T-helper 22 cell (primary cell): ENCODE data around the gene HIVEP1.
"Not testable (repeated sequence)": the region's sequence is repeated elsewhere in the genome, so short reads cannot be mapped to it uniquely, and the experiment has no call there.

ENCODE experiments used
- DNase-seq: peaks from one replicate; pipeline ENCODE4 v3.0.0-alpha.2; 2020; ENCODE audit warnings: low read depth

Gene HIVEP1

DNA sequence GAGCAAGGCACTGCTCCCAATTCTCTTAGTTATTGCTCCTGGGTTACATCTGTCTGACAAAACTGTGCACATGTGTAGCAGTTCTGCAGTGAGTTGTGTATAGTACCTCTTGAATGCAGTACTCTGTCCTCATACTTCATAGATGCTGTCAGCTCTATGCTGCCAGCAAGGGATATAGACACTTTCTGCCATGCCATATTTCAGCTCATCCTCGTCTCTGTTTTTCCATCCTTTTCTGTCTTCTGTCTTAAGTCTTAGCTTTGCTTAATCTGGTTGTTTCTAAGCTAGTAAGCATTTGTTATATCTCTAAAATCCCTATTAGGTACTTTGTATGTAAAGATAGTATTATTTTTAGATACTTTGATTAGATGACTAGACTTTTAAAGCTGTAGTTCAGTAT, 76.4 kb downstream of the HIVEP1 start:
- DNase-seq, result no peak

DNA sequence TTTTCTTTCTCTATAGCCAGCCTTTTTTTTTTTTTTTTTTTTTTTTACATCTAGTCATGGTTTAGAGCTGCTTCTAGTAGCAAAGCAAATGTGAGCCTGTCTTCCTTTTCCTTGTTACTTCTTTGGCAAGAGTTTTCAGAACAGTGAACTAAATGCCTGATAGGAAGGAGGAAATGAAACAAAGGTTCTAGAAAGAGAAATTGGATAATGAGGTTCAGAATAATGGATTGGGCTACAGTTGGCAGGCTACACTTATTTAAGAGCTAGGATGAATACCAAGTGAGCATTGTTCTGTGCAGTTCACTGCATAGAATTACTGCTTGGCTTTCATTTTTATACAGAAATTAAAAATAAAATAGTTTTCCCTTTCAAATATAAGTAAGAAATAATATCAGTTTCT, 78.6 kb downstream of the HIVEP1 start:
- DNase-seq, result no peak

DNA sequence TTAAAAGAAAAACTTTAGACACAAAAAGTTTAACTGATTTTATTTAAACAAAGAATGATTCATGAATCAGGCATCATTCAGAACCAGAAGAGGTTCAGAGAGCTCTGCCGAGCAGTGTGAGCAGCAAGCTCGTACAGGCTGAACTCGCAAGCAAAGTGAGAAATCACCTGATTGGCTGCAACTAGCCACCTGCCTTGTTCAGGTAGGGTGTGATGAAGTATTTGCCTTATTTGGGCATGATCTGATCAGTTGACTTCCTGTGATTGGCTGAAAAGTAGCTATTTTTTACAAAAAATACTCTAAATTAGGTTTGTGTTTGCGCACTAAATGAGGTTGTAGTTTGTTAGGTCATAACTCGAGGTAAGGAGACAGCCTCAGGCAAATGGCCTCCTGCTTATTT, 80.7 kb downstream of the HIVEP1 start:
- DNase-seq, result no peak

DNA sequence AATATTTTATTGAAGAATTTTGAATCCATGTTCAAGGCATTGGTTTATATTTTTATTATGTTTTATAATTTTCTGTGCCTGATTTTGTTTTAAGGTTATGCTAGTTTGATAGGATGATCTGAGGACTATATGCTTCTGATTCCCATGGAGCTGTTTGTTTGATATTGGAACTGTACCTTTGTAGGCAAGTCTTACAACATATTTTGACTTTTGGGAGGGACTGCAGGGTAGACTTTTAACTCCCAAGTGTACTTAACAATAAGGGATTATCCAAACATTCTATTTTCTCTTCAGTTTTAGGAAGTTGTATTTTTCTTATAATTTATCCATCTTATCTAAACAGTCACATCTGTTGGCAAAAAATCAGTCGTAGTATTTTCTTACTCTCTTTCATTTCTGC, 82.6 kb downstream of the HIVEP1 start:
- DNase-seq, result no peak

DNA sequence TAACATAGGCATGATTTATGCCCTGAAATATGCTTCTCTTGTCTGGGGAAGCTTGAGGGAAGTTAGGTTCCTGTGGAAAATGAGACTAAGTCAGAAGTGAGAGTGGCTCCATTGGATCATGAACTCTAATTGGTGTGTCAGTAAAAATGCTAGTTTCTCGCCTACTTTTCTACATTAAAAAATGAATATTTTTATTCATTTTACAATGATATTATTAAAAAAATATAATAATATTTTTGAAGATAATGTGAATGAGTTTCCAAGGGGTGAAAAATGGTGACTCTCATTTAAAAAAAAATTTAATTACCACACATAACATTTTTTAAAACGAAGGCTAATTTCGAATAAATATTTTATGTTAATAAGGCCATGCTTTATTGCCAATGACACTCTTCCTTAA, 84.2 kb downstream of the HIVEP1 start:
- no peak for DNase-seq

DNA sequence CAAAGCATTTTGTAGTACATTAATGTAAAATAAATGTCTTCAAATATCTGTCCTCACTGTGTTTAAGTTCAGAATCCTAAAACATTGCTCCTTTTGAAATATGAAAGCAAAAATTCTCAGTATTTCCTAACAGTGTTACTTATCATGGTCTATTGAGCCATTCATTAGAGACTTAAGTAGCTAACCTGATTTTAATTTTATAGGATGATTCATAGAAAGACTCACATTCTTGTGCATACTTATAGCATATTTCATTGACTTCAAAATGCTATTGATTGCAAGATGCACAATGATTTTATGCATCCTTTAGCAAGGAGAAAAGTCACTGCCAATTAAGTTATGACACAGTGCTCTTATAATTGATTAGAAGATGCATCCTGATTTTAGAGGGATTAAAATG, 85.7 kb downstream of the HIVEP1 start:
- no peak for DNase-seq

DNA sequence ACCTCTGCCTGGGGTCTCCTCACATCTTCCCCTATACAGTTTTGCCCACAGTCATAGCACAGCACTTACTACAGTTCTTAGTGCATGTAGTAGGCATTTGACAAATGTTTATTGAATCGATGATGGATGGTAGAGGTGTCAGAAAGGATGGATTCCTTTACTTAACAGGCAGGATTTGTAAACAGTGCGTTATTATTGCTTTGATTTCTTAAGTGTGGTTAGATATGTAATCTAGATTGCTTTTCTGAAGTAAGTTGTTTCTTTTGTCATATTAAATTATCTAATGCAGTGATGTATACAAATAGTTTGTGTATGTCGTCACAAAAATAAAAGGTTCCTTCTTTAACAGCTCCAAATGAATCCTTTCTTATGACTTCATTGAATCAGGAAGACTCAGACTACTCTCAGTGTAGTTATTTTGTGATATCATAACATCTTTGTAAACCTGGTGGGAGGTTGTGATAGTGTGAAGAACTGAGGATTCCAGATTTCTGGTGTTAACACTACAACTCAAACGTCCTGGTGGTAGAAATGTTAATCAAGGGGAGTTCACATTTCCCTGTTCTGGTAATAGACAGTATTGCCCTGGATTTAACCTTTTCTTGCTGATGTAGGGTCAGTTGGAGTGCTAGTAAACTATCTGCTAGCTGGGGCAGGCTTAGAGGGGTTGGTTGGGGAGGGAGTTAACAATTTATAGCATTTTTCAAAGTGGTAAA, 87.7 kb downstream of the HIVEP1 start:
- DNase-seq, result no peak

DNA sequence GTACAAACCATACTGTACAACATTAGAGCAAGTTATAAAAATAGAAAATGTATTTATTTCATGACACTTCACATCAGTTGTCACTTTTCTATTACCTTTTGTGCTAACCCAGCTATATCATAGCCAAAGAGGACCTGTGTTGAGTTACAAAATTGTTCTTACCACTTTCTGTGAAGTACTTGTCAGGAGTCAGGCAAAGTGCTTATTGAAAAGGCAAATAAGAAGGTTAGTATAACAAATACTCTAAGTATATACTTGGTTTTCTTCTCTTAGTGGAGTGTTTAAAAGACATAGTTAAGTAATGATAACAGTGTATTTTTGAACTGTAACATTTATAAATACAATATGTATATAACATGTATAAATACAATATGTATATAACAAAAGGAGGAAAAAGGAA, 88.9 kb downstream of the HIVEP1 start:
- no peak for DNase-seq

DNA sequence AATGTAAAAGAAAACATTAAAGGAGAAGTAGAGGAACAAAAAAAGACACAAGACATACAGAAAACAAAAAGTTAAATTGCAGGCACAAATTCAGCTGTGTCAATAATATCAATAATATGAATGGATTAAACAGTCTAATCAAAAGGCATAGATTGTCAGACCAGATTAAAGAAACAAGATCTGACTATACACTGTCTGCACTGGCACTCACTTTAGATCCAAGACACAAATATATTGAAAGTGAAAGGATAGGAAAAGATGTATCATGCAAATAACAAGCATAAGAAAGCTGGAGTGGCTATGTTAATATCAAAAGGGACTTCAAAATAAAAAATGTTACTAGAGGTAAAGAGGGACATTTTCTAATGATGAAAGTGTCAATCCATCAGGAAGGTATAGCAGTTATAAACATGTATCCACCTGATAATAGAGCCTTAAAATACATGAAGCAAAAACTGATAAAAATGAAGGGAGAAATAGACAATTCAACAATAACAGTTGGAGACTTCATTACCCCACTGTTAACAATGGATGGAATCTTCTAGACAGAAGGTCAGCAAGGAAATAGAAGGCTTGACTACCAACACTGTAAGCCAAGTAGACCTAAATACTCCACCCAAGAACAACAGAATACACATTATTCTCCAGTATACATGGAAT, 89.7 kb downstream of the HIVEP1 start:
- no peak for DNase-seq

DNA sequence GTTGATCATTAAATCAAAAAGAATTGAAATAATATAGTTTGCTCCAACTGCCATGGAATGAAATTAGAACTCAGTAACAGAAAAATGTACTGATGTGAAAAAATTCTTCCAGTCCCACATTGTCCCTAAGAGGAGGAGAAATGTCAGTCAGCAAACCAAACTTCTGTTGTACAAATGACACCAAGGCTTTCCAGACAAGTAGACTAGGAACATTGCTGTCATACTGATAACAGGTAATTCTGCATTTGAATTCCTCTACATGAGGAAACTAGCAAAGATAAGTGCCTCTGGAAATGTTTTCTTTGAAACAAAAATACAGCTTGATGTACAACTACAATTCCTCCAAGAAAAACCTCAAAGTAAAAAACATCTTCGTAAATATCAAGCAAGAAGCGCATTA, 90.2 kb downstream of the HIVEP1 start:
- DNase-seq, result no peak

DNA sequence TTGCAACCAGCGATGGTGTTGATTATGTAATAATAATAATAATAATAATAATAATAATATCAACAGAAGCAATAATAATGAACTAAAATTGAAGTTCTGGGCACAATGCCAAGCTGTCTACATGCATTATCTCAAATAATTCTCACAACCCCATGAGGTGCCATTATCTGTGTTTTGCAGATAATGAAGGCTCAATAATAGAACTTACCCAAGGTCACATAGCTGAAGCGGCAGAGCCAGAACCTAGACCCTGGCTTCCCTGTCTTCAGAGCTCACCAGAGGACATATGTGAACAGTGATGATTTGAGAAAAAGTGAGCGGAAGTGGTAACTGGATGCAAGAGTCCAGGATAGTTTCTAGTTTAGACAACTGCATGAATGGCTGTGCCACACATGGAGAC, 91.0 kb downstream of the HIVEP1 start:
- DNase-seq, result no peak

DNA sequence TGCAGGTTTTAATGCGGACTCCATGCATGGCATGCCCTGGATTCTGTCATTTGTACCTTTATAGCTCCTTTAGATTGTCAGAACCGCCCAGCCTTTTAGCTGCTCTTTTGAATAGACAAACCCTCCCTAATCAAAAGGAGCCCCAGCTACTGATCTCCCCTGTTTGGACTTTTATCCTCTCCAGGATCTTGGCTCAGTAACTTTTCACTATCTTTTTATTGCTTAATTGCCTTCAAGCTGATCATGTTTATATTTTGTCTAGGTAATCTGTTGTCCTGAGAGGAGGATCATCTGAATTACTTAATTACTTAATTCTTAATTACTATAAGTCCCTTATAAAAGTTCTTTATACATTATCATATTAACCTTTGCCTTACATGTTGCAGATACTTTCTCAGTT, 93.2 kb downstream of the HIVEP1 start:
- DNase-seq, result no peak

DNA sequence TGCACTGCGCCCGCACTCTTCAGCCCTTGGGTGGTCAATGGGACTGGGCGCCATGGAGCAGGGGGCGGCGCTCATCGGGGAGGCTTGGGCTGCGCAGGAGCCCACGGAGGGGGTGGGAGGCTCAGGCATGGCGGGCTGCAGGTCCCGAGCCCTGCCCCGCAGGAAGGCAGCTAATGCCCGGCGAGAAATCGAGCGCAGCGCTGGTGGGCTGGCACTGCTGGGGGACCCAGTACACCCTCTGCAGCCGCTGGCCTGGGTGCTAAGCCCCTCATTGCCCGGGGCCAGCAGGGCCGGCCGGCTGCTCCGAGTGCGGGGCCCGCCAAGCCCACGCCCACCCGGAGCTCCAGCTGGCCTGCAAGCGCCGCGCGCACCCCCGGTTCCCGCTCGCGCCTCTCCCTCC, 96.3 kb downstream of the HIVEP1 start:
- not testable (repeated sequence) for DNase-seq

DNA sequence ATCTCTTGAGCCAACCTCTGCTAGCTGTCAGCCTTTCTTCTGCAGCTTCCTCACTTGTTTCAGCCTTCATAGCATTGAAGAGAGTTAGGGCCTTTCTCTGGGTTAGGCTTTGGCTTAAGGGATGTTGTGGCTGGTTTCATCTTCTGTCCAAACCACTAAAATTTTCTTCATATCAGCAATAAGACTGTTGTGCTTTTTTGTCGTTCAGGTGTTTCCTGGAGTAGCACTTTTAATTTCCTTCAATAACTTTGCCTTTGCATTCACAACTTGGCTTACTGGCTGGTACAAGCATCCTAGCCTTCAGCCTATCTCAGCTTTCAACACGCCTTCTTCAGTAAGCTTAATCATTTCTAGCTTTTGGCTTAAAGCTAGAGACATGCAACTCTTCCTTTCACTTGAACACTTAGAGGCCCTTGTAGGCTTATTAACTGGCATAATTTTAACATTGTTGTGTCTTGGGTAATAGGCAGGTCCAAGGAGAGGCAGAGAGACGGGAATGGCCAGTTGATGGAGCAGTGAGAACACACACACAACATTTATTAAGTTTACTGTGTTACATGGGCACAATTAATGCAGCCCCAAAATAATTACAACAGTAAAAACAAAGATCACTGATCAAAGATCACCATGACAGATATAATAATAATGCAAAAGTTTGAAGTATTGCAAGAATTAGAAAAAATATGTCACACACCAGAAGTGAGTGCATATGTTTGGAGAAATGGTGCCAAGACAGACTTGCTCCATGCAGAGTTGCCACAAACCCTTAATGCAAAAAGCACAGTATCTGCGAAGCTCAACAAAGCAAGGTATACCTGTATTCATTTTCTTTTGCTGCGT, 98.6 kb downstream of the HIVEP1 start:
- no peak for DNase-seq

DNA sequence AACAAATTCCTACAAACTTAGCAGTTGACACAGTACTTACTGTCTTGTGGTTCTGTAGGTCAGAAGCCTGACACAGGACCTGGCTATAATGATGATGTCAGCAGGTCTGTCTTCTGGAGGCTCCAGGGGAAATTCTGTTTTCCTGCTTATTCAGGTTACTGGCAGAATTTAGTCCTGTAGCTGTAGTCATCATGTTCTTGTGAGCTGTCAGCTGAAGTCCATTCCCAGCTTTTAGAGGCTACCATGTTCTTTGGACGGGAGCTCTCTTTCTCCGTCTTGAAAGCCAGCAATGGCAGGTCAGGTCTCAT, 99.2 kb downstream of the HIVEP1 start:
- DNase-seq, result no peak

DNA sequence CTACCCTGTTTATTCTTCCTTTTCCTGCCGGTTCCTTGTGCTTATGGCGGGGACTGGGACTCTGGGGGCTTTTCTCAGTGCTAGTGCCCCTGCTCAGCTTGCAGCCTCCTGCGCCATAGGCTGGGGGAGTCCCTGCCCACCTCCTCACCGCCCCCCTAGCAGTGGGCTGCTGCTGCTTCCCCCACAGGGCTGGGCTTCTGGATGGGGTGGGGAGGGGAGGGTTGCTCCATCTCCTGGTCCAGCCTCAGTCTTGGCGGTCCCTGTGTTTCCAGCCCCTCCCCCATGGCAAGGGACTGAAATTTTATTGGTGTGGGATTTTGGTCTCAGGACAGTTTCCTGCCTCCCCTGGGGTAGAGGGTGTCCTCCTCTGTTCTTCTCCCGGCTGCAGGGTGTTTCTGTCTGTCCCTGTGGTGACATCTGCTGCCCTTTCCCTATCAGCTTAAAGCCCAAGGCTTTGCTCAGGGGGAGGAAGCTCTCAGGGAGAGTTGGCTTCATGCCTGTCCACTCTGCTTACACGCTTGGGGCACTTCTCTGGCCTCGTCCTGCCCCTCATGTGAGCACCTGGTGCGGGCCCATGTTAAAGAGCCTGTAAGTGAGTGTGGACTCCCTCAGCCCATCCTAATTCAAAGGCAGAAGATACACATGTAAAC, 100.6 kb downstream of the HIVEP1 start:
- DNase-seq, result no peak

DNA sequence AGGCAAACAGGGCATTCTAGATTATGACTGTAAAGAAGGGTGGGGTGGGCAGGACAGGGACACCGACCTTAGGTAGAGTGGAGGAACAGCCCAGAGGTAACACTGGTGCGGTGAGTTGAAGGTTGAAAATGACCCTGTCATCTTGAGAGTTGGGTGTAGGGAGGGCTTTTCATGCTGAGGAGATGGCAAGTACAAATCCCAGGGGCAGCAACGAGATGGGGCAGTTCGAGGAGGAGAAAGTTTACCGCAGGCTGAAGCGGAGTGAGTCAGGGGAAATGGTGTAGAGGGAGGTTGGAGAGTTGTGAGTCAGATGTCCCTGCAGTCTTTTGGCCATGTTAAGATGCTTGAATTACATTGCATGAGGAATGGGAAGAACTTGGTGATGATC, 101.1 kb downstream of the HIVEP1 start:
- DNase-seq, result no peak

DNA sequence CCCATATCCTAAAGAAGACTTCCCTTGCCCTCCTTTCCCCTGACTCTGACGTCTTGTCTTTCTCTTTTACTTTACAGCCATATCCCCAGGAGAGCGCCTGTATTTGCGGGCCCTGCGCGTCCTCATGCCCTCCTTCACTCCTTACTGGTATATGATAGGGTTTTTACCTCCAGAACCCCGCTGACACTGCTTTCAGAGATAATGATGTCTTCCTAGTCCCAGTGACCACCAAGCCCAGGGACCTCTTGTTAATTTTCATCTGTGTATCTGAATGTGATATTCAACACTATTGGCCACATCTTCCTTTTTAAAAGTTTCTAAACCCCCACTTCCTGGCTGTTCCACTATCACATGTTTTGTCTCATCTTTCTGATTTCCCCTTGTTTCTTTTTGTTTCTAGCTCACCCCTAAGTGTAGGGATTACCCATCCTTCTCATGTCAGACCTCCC, 102.0 kb downstream of the HIVEP1 start:
- no peak for DNase-seq

DNA sequence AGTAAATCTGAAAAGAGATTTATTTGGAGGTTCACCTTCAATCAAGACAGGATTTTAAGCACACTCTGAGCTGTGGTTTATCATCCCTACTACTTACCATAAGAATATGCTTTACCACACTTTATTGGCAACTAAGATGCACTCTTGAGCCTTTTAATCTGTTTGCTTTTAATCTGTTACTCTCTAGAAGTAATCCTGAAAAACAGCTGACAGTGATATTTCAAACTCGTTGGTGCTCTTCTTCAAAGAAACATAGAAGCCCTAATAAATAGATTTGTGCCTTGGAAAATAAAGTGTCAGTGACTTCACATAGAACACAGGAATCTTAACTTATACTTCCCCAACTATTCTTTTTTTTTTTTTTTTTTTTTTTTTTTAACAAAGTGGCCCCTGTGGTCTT, 102.9 kb downstream of the HIVEP1 start:
- no peak for DNase-seq

DNA sequence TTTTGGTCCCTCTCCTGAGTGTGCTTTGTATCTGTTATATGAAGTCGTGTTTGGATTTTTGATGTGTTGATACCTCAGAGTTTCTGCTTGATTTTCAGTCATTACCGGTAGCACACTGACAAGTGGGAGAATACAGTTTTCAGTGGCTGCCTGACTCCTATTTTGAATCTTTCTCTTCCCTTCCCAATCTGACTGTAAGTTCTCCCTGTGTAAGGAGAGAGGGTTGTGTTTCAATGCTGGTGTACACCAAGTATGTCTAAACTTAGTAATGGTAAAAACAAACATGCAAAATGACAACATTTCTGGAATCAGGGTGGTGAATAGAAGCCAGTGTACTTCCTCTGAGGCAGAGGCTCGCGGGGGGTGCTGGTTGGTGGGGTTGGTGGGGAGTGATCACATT, 103.4 kb downstream of the HIVEP1 start:
- no peak for DNase-seq

DNA sequence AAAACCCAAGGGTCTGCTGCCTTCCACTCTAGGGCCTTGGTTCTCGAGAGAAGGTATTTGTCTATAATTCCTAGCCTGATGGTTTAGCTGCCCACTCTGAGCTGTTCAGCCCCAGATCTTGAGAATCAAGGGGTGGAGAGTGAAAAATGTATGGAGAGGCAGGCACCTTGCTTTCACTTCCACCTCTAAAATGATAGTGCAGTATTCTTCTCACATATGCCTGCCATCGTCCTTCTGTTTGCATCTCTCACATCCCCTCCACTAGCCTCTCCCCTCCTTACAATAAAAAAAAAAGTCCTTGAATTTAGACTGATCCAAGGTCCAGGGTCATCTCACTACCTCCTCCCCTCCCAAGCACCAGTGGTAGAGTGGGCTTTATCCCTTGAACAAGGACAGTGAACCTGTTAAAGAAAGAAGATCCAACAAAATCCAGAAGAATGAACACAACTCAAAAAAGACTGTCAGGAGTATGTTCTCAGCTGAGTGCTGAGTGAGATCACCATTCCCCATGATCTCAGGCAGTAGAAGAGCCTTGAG, 104.2 kb downstream of the HIVEP1 start:
- no peak for DNase-seq

DNA sequence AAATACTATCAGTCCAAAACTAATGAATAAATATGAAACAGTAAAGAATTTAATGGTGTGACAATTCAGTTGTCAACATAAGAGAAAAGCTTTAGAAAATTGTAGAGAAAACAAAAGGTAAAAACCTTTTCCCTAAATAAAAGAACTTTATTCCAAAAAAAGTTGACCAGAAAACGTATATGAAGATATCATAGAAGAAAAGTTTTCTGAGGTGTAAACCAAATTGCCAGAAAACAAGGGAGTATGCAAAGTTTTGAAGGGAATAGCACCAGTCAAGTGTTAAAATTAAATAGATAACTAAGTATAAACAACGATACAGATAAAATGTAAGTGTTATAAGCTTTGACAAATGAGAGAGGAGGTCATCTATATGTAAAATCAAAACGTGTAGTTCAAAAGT, 104.9 kb downstream of the HIVEP1 start:
- no peak for DNase-seq

DNA sequence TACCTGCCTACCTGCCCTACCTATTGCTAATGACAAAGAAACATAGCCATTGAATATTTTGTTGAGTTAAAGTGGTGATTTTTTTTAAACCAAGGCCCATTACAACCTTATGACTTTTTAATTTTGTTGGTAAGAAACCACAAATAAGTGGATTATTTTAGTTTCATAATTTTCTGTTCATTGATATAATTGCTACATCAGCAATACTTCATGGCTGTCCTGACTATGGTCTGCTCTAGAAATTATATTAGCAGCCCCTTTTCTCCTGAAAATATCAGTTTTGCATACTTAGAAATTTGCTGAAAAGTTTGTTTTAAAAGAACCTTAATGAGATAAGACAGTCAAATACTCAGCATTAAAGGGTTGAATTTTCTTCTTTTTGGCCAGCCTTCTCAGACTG, 106.5 kb downstream of the HIVEP1 start:
- DNase-seq, result no peak
